GM21526 (cell line): Measurements from ENCODE around the gene TAPBPL.
A peak's percentile ranks its signal among the peaks of the same experiment; 100 is the strongest.

Experiments used
- ATAC-seq: cut with Tn5 transposase; IDR thresholded peaks from one replicate; pipeline ENCODE4 v1.9.1; 2021; ENCODE audit warnings: moderate library complexity; ENCODE audit not compliant: unreplicated experiment, low FRiP score

The TAPBPL gene

GRCh38 chr12:6435961-6436715, 15.7 kb upstream of the TAPBPL start:
- no peak for ATAC-seq

DNA sequence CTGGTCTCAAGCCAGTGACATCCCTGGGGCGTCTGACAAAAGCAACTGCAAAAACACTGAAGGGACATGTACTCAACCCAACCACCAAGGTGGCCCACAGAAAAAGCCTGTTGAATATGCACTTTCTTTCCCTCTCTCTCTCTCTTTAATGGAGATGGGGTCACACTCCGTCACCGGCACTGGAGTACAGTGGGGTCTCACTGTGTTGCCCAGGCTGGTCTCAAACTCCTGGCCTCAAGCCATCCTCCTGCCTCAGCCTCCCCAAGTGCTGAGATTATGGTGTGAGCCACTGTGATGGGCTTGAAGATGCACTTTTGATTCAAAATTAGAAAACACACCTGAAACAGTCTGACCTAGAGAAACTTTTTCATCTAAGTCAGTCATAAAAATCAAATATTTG, 14.3 kb upstream of the TAPBPL start:
- no peak for ATAC-seq

DNA sequence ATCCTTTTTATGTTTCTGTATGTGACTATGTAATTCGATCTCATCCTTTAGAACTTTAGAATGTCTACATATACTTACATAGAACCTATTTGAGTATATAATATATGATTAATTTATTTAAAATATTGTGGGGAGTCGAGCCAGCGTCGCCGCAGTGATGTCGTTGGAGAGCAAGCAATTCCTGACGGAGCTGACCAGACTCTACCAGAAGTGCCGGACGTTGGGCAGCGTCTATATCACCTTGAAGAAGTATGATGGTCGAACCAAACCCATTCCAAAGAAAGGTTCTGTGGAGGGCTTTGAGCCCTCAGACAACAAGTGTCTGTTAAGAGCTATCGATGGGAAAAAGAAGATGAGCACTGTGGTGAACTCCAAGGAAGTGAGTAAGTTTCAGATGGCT, 13.5 kb upstream of the TAPBPL start:
- no peak for ATAC-seq

DNA sequence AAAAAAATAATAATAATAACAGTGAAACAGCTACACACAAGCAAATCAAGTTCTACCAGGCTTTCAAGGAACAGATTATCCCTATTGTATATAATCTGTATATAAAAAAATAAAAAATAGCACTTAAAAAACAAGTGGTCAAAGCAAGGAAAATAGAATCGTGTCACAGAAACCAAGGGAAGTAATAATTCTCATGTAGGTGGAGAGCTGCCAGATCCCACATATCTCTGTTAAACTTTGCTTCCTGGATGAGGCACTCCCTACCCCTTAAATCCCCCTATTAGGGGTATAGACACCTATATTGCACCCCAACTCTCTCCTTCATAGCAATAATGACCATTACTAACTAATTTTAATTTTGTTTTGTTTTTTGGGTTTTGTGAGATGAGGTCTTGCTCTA, 11.5 kb upstream of the TAPBPL start:
- no peak for ATAC-seq

DNA sequence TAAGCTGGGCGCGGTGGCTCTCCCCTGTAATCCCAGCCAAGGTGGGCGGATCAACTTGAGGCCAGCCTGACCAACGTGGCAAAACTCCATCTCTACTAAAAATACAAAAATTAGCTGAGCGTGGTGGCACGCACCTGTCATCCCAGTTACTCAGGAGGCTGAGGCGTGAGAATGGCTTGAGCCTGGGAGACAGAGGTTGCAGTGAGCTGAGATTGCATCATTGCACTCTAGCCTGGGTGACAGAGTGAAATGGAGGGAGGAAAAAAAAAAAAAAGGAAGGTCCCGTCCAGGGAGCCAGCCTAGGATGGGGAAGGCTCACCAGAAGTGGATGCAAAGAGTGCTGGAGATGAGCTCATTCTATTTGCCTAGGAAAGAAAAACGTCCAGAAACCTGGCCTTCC, 9.0 kb upstream of the TAPBPL start:
- ATAC-seq = no peak

- peak; percentile 35 for ATAC-seq
Measured at GRCh38 chr12:6443361-6443983, 8.4 kb upstream of the TAPBPL start.

DNA sequence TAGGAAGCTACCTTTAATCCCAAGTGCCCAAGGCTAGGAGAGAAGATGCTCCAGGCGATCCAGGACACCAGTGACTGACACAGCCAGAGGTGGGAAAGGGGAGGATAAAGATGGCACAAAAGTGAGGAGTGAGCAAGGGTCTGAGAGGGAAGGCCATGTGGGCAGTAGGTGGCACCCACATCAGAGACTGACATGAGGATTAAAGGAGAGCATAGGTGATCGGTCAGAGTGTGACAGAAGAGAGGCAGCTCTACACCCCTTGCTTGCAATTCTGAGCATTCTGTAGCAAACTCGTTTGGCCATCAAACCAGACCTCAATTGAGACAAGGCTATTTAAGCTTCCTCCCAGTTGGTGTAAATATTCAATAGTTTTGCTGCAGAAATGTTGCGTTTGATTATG, 7.8 kb upstream of the TAPBPL start:
- no peak for ATAC-seq

DNA sequence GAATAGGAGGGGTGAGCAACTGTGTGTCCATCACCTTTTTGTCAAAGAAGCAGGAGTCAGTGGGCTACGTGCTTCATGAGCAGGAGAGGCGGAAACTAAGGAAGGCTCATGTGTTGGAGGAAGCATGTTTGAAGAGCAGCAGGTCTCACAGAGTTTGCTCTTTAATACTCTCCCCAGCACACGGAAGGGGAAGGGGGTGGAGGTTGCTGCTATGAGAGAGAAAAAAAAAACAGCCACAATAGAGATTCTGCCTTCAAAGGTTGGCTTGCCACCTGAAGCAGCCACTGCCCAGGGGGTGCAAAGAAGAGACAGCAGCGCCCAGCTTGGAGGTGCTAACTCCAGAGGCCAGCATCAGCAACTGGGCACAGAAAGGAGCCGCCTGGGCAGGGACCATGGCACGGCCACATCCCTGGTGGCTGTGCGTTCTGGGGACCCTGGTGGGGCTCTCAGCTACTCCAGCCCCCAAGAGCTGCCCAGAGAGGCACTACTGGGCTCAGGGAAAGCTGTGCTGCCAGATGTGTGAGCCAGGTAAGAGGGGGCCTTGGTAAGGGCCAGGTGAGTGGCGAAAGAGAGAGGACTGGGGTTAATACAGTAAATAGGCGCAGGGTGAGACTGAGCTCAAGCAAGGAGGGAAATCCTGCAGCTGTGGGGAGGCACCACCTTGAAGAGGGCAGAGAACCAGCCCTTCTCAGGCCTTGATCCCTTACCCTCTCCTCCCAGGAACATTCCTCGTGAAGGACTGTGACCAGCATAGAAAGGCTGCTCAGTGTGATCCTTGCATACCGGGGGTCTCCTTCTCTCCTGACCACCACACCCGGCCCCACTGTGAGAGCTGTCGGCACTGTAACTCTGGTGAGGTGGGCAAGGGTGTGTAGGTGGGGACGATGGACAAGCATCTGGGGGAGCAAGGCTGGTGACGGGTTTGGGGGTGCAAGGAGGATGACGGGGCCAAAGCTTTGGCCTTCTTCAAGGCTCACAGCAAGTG, 6.8 kb upstream of the TAPBPL start, which contains the start of gene CD27:
TSS of gene CD27 (plus strand) at position 252 of the 985 bp plus-strand sequence. CDS start at position 393, 141 bp downstream.
- no peak for ATAC-seq

DNA sequence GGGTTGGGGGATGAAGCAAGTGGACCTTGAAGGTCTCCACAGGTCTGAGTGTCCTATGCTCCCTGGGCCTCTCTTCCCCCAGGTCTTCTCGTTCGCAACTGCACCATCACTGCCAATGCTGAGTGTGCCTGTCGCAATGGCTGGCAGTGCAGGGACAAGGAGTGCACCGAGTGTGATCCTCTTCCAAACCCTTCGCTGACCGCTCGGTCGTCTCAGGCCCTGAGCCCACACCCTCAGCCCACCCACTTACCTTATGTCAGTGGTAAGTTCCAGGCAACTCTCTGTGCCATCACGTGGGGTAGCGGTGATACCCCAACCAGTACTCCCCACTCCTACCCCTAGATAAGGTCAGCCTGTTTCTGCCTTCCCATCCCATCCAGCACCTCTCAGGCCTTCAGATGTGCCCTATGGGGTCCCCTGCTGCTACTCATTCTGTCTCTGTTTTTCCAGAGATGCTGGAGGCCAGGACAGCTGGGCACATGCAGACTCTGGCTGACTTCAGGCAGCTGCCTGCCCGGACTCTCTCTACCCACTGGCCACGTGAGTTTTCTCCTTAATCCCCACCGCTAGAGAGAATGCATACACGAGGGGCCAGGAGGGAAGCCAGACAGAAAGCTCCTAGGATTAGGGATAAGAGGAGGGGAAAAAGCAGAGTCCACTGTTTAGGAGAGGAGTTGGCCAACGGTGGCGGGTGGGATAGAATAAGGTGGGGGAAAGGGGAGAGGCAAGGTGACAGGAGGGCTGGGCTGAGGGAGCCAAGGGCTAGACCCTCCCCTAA, 1.6 kb upstream of the TAPBPL start:
- no peak for ATAC-seq

GRCh38 chr12:6450869-6451347, 934 bp upstream of the TAPBPL start:
- no peak for ATAC-seq

GRCh38 chr12:6452245-6452943, 552 bp downstream of the TAPBPL start:
- no peak for ATAC-seq

DNA sequence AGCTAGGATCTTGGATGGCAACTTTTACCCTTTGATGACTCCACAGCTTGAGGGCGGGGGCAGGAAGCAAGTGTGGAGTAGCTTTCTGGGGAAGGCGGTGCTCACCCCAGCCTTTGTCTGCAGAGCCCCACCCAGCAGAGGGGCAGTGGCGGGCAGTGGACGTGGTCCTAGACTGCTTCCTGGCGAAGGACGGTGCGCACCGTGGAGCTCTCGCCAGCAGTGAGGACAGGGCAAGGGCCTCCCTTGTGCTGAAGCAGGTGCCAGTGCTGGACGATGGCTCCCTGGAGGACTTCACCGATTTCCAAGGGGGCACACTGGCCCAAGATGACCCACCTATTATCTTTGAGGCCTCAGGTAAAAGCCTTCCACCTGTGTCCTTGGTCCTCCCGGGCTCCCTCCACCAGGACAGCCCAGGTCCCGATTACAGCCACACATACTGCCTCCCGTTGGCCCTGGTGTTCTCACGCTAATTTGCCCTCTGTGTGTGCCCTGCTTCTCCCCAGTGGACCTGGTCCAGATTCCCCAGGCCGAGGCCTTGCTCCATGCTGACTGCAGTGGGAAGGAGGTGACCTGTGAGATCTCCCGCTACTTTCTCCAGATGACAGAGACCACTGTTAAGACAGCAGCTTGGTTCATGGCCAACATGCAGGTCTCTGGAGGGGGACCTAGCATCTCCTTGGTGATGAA, 1.2 kb downstream of the TAPBPL start:
- no peak for ATAC-seq

- ATAC-seq = no peak
Measured at GRCh38 chr12:6457220-6457945, 5.5 kb downstream of the TAPBPL start.

GRCh38 chr12:6458281-6459003, 6.6 kb downstream of the TAPBPL start:
- ATAC-seq = no peak

GRCh38 chr12:6459004-6459337, 7.1 kb downstream of the TAPBPL start:
- ATAC-seq = no peak

- ATAC-seq = no peak
Measured at GRCh38 chr12:6460751-6461371, 9.0 kb downstream of the TAPBPL start.
